Measurements from ENCODE around the gene MEX3A.
"Not testable (repeated sequence)": the region's sequence is repeated elsewhere in the genome, so short reads cannot be mapped to it uniquely, and the experiment has no call there.

The MEX3A gene

GRCh38 chr1:156118177-156118868, 36.1 kb upstream of the MEX3A start:
- DNase-seq = no peak

DNA sequence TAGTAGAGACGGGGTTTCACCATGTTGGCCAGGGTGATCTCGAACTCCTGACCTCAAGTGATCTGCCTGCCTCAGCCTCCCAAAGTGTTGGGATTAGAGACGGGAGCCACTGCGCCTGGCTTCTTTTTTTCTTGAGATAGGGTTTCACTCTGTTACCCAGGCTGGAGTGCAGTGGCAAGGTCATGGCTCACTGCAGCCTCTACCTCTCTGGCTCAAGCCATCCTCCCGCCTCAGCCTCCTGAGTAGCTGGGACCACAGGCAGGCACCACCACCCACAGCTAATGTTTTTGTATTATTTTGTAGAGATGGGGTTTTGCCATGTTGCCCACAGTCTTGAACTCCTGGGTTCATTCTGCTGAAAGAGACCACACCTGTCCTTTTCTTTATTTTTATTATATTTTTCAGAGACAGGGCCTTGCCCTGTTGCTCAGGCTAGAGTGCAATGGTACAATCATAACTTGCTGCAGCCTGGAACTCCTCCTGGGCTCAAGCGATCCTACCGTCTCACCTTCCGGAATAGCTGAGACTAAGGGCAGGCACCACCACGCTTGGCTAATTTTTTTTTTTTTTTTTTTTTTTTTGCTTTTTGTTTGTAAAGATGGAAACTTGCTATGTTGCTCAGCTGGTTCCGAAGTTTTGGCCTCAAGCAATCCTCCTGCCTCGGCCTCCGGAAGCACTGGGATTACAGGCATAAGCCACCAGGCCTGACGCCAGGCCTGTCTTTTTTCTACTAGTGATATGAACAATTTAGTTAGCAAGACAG, 35.3 kb upstream of the MEX3A start:
- DNase-seq = no peak

- DNase-seq = not testable (repeated sequence)
Measured at GRCh38 chr1:156116731-156117130, 34.5 kb upstream of the MEX3A start.

- DNase-seq = peak in 10 of 14 donors; percentile 55 to 84 (median 75)
Measured at GRCh38 chr1:156115514-156116374, 33.5 kb upstream of the MEX3A start.

DNA sequence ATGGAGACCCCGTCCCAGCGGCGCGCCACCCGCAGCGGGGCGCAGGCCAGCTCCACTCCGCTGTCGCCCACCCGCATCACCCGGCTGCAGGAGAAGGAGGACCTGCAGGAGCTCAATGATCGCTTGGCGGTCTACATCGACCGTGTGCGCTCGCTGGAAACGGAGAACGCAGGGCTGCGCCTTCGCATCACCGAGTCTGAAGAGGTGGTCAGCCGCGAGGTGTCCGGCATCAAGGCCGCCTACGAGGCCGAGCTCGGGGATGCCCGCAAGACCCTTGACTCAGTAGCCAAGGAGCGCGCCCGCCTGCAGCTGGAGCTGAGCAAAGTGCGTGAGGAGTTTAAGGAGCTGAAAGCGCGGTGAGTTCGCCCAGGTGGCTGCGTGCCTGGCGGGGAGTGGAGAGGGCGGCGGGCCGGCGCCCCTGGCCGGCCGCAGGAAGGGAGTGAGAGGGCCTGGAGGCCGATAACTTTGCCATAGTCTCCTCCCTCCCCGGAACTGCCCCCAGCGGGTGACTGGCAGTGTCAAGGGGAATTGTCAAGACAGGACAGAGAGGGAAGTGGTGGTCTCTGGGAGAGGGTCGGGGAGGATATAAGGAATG, 32.8 kb upstream of the MEX3A start:
- peak in 3 of 14 donors; percentile 62 to 74 (median 70) for DNase-seq

DNA sequence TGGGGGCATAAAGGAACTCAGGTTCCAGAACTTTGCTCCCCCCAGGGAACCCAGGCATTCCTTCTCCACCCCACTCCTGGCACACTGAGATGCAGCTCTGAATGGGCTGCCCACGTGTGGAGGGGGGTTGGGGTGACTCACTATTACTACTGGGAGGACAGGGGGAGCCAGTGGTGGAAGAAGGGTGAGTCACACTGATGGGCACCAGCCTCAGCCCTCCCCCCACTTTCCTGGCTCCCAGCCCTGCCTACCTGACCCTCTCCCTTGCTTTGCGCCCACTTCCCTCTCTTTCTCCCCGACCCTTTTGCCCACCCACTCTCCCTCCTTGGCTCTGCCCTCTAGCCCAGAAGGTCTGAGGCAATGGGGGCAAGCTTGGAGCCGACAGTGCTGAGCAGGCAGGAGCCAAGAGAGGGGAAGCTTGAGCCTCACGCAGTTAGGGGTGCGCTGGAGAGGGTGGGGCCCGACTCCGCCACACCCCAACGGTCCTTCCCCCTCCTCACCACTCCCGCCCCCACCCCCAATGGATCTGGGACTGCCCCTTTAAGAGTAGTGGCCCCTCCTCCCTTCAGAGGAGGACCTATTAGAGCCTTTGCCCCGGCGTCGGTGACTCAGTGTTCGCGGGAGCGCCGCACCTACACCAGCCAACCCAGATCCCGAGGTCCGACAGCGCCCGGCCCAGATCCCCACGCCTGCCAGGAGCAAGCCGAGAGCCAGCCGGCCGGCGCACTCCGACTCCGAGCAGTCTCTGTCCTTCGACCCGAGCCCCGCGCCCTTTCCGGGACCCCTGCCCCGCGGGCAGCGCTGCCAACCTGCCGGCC, 32.0 kb upstream of the MEX3A start, which contains the start of gene LMNA:
Gene LMNA (plus strand): TSS at position 611 of the 818 bp plus-strand sequence. CDS start 208 bp downstream, outside the sequence.
- peak; percentile 29 to 94 (median 78) for DNase-seq

DNA sequence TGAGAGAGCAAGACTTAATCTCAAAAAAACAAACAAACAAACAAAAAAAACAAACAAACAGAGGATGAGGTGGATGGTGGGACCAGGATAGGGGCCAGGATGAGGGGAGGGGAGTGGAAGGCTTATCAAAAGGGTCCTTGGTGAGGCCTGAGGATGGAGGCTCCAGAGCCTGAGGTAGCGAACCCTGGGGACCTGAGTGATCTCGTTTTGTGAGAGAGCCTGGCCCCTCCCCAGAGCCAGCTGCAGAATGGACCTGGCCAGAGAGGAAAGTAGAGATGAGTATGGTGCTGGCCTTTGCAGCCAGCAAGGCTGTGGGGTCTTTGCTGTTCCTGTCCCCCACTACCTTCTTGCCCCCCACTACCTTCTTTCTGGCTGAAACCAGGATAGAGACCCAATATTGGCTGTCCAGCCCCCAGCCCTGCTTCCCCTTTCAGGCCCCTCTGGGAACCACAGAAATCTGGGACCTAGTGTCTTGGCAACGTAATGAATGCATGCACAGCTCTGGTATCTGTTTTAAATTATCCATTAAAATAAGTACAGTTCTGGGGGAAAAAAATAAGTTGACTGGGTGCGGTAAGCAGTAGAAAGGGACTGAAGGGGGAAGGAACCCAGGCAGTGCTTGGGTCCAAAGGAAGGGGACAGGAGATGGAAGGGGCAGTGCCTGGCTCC, 31.2 kb upstream of the MEX3A start:
- no peak for DNase-seq

DNA sequence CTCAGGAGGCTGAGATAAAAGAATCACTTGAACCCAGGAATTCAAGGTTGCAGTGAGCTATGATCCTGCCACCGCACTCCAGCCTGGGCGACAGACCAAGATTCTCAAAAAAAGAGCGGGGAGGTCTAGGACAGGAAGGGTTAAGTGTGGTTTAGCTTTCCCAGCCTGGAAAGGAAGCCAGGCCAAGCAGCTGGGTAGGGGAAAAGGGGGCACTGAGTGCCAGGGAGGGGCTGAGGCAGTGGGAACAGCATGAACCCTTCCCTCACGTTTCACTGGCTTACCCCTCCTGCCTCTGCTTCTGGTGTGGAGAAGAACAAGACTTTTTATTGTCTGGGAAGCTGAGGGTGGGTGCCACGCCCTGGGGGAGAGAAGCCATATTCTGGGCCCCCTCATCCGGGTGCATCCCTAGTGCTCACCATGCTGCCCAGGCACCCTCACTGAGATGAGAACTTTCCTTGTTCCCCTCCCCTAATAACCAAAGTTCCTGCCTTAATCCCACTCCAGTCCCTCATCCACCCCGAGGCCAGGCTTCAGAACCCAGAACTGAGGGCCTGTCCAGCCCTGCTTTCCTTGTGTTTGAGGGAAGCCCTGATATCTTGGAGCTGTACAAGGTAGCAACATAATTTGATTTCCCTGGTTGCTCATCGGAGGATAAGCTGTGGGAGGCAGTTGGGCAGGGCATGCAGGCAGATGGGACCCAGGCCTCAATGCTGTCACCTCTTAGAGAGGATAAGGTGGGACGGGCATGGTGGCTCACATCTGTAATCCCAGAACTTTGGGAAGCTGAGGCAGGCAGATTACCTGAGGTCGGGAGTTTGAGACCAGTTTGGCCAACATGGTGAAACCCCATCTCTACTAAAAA, 30.2 kb upstream of the MEX3A start:
- peak in 4 of 14 donors; percentile 18 to 48 (median 32) for DNase-seq

GRCh38 chr1:156111355-156111962, 29.2 kb upstream of the MEX3A start:
- no peak for DNase-seq

GRCh38 chr1:156110252-156110651, 28.0 kb upstream of the MEX3A start:
- no peak for DNase-seq

DNA sequence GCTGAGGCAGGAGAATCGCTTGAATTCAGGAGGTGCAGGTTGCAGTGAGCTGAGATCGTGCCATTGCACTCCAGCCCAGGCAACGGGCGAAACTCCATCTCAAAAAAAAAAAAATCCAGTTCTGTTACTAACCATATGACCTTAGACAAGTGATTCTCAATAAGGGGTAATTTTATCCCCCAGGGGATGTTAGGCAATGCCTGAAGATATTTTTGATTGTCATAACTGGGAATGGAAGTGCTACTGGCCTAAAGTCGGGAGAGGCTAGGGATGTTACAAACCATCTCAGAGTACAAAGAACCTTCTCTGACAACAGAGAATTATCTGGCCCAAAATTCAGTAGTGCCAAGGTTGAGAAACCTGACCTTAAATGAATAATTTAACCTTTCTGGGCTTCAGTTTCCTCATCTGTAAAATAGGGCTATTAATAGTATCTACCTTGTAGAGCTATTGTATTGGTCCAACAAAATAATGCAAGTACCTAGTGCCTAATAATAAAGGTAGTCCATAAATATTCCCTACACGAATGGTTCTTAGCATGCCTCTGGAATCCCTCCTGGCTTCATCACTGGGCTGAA, 26.5 kb upstream of the MEX3A start:
- no peak for DNase-seq

- DNase-seq = no peak
Measured at GRCh38 chr1:156108057-156108456, 25.8 kb upstream of the MEX3A start.

- peak in 5 of 14 donors; percentile 49 to 60 (median 58) for DNase-seq
Measured at GRCh38 chr1:156106624-156107488, 24.6 kb upstream of the MEX3A start.

GRCh38 chr1:156104861-156105832, 22.9 kb upstream of the MEX3A start:
- no peak for DNase-seq

- DNase-seq = peak in 6 of 14 donors; percentile 18 to 41 (median 22)
Measured at GRCh38 chr1:156104065-156104810, 22.0 kb upstream of the MEX3A start.

GRCh38 chr1:156103521-156103947, 21.3 kb upstream of the MEX3A start:
- DNase-seq = no peak
